ENCODE results near the gene NOP10.

- no peak for TF ChIP-seq CTCF (IDR thresholded peaks at IDR 0.05)
- TF ChIP-seq POLR2A (IDR thresholded peaks at IDR 0.05) = no peak
These were observed 19.7 kb downstream of the NOP10 start for GRCh38 chr15:34323217-34323616.

All from testis (tissue), 2 donors.